ENCODE results near the gene TMEM132D.

The TMEM132D gene

DNA sequence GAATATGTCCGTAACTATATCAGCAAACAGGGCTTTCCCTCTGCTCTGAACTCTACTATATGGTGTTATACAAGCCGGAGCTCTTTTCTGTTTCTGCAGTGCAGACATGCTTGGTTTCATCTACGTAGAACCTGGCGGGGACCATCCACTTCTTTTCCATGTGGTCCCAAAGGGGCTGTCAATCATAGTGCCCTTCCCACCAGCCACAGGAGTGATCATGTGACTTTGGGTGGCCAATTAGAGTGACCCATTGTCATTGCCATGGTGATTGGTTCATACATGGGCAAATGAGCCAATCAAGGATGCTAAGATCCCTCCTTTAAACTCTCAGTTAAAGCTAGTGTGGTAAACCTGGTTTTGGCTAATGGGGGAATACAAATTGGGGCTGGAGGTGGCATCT, 281.3 kb downstream of the TMEM132D start:
- no peak for DNase-seq (ENCODE audit: insufficient read length, low spot score)
- FAIRE-seq: no peak
- TF ChIP-seq, protein P1, sequence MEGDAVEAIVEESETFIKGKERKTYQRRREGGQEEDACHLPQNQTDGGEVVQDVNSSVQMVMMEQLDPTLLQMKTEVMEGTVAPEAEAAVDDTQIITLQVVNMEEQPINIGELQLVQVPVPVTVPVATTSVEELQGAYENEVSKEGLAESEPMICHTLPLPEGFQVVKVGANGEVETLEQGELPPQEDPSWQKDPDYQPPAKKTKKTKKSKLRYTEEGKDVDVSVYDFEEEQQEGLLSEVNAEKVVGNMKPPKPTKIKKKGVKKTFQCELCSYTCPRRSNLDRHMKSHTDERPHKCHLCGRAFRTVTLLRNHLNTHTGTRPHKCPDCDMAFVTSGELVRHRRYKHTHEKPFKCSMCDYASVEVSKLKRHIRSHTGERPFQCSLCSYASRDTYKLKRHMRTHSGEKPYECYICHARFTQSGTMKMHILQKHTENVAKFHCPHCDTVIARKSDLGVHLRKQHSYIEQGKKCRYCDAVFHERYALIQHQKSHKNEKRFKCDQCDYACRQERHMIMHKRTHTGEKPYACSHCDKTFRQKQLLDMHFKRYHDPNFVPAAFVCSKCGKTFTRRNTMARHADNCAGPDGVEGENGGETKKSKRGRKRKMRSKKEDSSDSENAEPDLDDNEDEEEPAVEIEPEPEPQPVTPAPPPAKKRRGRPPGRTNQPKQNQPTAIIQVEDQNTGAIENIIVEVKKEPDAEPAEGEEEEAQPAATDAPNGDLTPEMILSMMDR (IDR thresholded peaks at IDR 0.05; ENCODE audit: insufficient read depth, missing control alignments): no peak

DNA sequence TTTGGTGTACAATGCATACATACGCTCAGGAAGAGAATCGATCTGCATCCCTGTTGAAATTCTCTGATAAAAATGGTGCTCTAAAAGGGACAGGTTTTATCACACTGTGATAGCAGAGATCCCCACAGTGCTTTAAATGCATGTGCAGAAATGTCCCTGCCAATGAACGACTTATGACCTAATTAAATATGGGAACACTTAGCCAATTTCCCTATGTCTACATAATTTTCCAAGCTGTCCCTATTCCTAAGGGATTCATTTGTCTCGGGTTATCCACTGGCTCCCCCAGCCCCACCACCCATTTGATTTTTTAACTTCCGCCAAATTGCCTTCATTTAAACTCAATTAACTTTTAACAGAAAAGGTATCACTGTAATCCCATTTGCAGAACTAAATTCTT, 284.6 kb downstream of the TMEM132D start:
- TF ChIP-seq, protein P1 (IDR thresholded peaks at IDR 0.05; ENCODE audit: insufficient read depth, missing control alignments): no peak
- FAIRE-seq: no peak
- DNase-seq (ENCODE audit: insufficient read length, low spot score): no peak

DNA sequence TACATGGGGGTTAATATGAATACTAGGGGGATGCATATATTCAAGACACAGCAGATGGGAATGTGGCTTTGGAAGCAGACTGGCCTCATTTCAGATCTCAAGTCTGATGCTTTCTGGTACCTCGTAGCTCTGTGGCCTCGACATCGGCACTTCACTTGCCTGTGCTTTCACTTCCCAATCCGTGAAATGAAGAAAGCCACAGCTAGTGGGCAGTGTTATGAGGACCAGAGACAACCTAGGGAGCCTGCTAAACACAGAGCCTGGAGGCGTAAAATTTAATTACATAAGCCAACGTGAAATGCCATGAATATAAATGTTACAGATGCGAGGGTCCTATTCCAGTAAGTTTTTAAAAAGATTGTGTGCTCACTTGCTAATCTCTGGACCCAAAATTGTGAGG, 286.0 kb downstream of the TMEM132D start:
- FAIRE-seq (no peak), DNase-seq (ENCODE audit: insufficient read length, low spot score) (no peak)
- TF ChIP-seq, protein P1 (IDR thresholded peaks at IDR 0.05; ENCODE audit: insufficient read depth, missing control alignments): no peak

DNA sequence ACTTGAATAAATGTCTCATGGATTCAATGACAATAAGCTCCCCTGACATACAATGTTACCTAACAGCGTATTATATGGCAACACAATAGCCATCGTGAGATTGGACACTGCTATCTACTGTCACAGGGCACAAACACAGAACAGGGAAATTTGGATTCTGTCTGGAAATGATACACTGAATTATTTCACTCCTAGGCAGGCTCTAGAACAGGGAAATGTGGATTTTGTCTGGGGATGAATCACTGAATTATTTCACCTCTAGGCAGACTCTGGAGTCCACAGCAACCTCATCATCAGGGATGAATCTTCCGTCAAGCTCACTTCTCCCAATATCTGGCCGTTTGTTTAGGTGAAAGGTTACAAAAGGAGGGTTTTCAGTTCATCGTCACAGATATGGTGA, 288.8 kb downstream of the TMEM132D start:
- TF ChIP-seq, protein P1 (IDR thresholded peaks at IDR 0.05; ENCODE audit: insufficient read depth, missing control alignments): no peak
- FAIRE-seq: no peak
- DNase-seq (ENCODE audit: insufficient read length, low spot score): no peak

DNA sequence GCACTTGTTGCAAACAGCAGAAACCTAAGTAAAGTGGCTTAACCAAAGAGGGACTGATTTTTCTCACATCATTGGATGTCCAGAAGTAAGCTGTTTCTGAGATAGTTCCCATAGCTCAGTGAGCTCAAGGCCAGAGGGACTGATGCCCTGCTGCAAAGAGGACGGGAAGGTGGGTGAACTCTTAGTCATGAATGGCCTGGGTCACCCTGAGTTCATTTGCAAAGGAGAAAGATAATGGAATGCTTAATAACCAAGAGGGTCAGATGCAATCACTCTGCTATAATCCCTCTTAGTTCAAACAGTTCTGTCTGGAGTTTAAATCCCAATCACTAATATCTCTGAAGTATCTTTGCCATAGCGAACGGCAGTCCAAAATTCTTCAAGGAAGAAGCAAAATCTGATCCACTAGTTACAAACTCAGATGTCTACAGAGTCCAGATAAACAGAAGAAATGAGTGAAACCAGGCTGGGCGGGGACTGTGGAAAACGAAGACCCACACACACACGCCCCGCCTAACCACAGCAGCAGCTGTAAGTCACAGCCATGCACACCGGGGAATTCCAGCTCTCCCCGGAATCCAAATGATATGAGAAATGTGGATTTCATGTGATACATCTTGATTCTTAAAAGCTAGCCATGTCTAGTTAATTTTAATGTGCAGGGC, 289.5 kb downstream of the TMEM132D start:
- no peak for DNase-seq (ENCODE audit: insufficient read length, low spot score)
- no peak for FAIRE-seq
- TF ChIP-seq, protein P1 (IDR thresholded peaks at IDR 0.05; ENCODE audit: insufficient read depth, missing control alignments): no peak

DNA sequence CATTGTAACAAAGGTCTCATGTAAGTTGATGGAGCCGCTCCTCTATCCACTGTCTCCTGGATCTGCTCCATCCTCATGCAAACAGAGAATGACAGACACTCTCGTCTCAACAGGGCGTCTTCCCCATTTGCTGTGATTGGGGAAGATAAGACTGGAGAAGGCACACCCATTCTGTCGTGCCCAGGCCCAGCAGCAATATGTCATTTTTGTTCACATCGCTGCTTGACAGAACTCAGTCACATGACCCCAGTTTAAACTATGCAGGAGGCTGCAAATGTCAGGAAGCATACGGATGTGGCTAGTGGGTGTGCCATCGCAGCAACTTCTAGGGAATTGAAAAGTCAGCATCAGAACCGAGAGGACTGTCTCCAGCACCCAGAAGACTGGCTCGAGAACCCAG, 290.5 kb downstream of the TMEM132D start:
- DNase-seq (ENCODE audit: insufficient read length, low spot score): no peak
- TF ChIP-seq, protein P1 (IDR thresholded peaks at IDR 0.05; ENCODE audit: insufficient read depth, missing control alignments): no peak
- no peak for FAIRE-seq

DNA sequence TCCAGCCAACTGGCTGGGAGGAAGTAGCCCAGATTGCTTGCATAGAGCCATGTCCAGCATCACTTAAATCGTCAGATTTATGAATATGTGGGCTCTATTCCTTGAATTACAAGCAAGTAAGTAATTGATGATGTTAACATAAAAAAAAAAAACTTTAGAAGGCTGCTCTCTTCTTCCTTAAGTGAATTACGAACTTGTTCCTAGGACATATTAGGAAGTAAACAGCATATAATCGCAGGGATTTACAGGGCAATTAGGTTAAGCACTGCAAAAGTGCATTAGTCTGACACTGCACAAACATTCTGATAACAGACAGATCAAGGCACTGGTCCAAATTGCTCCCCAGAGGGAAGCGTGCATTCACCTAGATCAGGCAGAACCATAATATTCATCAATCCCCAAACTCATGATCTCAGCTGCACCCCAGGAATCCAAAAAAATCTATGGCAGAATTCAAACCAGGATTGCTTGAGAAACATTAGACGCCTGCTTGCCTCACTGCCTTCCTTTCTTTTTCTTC, 293.2 kb downstream of the TMEM132D start:
- TF ChIP-seq, protein P1 (IDR thresholded peaks at IDR 0.05; ENCODE audit: insufficient read depth, missing control alignments): no peak
- no peak for DNase-seq (ENCODE audit: insufficient read length, low spot score)
- no peak for FAIRE-seq
